Lower leg skin (tissue), 3 donors: ENCODE results near the gene TOMM22.

ENCODE experiments used
- CTCF ChIP-seq, 3 donors: fragments of 450-650 bp; IDR thresholded peaks; one replicate each; pipeline ENCODE4 v1.5.1; 2016; ENCODE audit warnings: antibody characterized with exemption in 3 of 3, mild to moderate bottlenecking in 3 of 3, moderate library complexity in 2 of 3
- POLR2A ChIP-seq, 2 donors: fragments of 450-650 bp; IDR thresholded peaks; one replicate each; pipeline ENCODE4 v1.6.1; 2016 to 2017; ENCODE audit warnings: antibody characterized with exemption in 2 of 2, mild to moderate bottlenecking in 1 of 2, moderate library complexity in 1 of 2

DNA sequence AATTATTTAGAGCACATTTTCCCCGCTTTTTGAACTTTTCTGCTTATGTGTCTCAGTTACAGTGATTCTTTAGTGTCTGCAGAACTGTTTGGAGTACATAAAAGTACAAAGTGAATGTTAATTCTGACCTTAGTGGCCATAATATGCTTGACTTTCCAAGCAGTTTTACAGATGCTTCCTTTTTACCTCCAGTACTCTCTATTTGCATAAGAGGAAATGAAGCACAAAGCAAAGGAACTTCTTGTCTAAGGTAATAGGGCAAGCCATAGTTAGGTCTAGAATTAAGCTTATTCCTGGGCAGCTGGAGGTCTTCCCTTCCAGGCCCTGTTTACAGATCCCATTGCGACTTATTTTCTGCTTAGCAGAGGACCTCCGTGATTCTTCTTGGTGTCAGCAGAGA, 27.5 kb downstream of the TOMM22 start:
- TF ChIP-seq CTCF (IDR thresholded peaks at IDR 0.05): no peak
- no peak for TF ChIP-seq POLR2A (IDR thresholded peaks at IDR 0.05)
